NCI-H2196 (cell line): ENCODE results near the gene WIPF1.
"Not testable (repeated sequence)": the region's sequence is repeated elsewhere in the genome, so short reads cannot be mapped to it uniquely, and the experiment has no call there.

Source experiments
- DNase-seq: peaks from one replicate; lab custom pipeline; 2025; ENCODE audit not compliant: unreplicated experiment; lab: John Stamatoyannopoulos, UW

The WIPF1 gene

GRCh38 chr2:174575124-174575776 is 22.4 kb downstream of the WIPF1 start:
- DNase-seq, result no peak

- DNase-seq, result peak; percentile 54
Observed at GRCh38 chr2:174574657-174575056, 22.9 kb downstream of the WIPF1 start.

GRCh38 chr2:174573621-174574081 is 24.0 kb downstream of the WIPF1 start:
- no peak for DNase-seq

DNA sequence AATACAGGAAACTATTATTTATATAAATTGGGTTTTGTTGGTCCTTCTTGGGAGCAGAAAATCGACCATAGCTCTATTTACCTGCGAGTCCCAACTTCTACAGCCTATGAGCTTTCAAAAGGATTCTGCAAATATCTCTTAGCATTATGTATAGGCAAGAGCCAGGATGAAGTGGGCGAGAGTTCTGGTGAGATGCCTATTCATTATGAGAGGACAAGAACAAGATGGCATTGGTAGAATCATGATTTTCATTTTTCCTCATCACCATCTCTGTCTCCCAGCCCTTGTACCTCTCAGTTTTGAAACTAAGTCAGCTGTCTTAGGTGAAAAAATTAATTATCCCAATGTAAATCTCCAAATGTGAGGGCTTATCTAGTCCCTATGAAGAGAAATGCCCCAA is 25.0 kb downstream of the WIPF1 start:
- no peak for DNase-seq

- DNase-seq, result no peak
Observed at GRCh38 chr2:174571669-174572323, 25.8 kb downstream of the WIPF1 start.

GRCh38 chr2:174570318-174570958 is 27.2 kb downstream of the WIPF1 start:
- no peak for DNase-seq

DNA sequence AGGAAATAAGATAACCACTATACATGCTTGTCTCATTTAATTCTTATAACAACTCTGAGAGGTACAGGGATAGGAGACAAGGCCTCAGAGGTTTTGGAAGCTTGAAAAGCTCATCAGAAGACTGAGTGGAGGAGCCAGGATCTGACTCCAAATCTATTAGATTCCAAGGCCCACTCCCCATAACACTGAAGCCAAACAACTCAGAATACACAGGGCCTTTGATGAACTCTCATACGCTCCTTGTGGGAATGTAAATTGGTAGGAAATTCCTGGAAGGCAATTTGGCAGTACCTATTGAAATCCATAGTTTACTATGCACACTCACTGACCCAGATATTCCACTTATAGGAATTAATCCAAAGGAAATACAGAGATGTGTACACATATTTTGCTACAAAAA is 27.9 kb downstream of the WIPF1 start:
- no peak for DNase-seq

- no peak for DNase-seq
Observed at GRCh38 chr2:174568425-174568824, 29.2 kb downstream of the WIPF1 start.

DNA sequence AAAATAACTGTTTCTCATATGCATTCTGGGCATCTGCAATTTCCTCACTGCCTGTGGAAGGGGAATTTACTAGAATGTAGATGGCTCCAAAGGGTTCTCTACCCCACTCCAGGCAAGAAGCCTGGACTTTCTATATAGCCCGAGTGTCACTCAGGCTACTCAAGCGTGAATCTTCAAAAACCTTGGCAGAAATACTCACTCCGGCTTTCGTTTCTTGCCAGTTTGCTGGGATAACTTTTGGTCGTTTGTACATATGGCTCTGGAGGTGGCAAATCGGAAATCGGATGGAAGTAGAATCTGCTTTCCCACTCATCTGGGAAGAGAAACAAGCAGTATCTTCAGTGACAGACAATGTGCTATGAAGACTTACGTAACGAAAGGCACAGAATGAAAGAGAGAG is 30.7 kb downstream of the WIPF1 start:
- DNase-seq, result no peak

- no peak for DNase-seq
Observed at GRCh38 chr2:174563530-174564282, 33.9 kb downstream of the WIPF1 start.

- DNase-seq, result no peak
Observed at GRCh38 chr2:174561972-174562370, 35.6 kb downstream of the WIPF1 start.

DNA sequence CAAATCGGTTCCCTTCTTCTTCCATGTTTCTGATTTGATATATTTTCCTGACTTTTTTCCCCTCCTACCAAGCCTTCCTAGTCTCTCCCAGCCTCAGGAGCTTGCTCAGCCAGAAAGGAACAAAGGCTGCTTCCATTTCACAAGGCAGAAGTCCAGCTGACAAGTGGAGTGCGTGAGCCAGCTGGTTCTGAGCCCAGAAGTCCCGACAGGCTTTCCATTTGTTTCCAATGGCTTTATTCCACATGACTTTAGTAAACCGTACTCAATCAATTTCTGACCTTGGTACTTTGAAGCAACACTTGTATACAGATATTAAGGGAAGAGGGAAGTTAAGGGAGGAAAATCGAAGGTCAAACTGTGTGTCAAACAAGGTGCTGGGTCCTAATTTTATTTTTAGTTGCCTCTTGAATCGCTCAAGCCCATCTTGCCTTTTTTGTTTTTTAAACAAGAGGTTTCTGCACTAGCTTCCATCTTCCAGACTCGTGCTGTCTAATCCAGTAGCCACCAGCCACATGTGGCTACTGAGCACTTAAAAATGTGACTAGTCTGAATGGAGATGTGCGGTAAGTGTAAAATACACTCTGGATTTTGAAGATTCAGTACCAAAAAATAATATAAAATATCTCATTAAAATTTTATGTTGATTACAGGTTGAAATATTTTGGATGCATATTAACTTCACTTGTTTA is 36.2 kb downstream of the WIPF1 start:
- peak; percentile 76 for DNase-seq

GRCh38 chr2:174560737-174561136 is 36.9 kb downstream of the WIPF1 start:
- DNase-seq, result no peak

- DNase-seq, result no peak
Observed at GRCh38 chr2:174555998-174556397, 41.6 kb downstream of the WIPF1 start.

- DNase-seq, result no peak
Observed at GRCh38 chr2:174554529-174555150, 43.0 kb downstream of the WIPF1 start.

DNA sequence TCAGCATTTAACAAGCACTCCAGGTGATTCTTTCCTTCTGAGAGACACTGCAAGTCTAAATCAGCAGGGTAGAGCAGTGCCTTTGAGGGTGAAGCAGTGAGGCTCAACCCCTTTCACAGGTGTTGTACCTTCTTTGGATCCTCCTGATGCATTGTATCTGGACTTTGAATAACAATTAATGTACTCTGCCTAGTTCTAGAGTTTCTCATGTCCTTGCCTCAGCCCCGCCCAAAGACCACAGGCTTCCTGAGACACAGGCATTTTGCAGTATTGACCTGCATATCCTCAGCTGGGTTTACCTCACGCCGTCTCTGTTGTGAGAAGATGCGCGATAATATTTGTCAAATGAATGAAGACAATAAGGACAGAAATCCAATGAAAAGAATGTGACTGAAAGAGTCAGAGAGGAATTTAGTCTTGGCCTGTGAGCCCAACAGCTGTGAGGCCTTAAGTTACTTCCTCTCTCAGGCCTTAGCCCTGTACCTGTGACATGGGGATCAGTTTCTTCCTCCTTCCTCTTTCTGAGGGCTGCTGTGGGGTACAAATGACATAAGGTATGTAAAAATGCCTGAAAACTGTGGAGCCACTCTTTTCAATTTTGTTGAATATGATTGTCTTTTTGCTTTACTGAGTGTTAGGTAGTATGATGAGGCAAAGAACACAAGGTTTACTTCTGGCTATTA is 43.7 kb downstream of the WIPF1 start:
- DNase-seq, result no peak

DNA sequence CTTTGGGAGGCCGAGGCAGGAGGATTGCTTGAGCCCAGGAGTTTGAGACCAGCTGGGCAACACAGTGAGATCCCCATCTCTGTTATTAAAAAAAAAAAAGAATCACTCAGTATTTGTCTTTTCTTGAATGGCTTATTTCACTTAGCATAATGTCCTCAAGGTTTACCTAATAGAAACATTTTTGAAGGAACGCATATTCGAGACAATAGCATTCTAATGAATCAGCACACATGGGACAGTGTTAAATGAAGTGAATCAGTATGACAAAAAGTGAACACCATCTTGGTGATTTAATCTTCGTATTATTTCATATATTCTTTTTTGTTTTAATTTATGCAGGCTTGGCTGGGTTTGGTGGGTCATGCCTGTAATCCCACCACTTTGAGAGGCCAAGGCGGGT is 44.7 kb downstream of the WIPF1 start:
- DNase-seq, result no peak

- DNase-seq, result no peak
Observed at GRCh38 chr2:174551697-174552096, 45.9 kb downstream of the WIPF1 start.

DNA sequence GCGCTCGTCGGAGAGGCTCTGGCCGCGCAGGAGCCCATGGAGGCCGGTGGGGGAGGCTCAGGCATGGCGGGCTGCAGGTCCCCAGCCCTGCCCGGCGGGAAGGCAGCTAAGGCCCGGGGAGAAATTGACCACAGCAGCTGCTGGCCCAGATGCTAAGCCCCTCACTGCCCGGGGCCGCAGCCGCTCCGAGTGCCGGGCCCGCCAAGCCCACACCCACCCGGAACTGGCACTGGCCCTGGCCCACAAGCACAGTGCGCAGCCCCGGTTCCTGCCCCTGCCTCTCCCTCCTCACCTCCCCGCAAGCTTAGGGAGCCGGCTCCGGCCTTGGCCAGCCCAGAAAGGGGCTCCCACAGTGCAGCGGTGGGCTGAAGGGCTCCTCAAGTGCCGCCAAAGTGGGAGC is 49.0 kb downstream of the WIPF1 start:
- DNase-seq, result not testable (repeated sequence)

GRCh38 chr2:174548021-174548420 is 49.6 kb downstream of the WIPF1 start:
- DNase-seq, result not testable (repeated sequence)
